ENCODE measurements around the gene CNKSR2.
"Not testable (repeated sequence)": the region's sequence is repeated elsewhere in the genome, so short reads cannot be mapped to it uniquely, and the experiment has no call there.

CNKSR2 gene

GRCh38 chrX:21457718-21458117 is 83.5 kb downstream of the CNKSR2 start:
- DNase-seq: no peak

GRCh38 chrX:21469071-21469470 is 94.9 kb downstream of the CNKSR2 start:
- no peak for DNase-seq

GRCh38 chrX:21476909-21477308 is 102.7 kb downstream of the CNKSR2 start:
- no peak for DNase-seq

- peak; percentile 12 for DNase-seq
Observed at GRCh38 chrX:21479695-21480270, 105.6 kb downstream of the CNKSR2 start.

- peak; percentile 14 for DNase-seq
Observed at GRCh38 chrX:21481761-21482160, 107.5 kb downstream of the CNKSR2 start.

- DNase-seq: not testable (repeated sequence)
Observed at GRCh38 chrX:21484051-21484450, 109.8 kb downstream of the CNKSR2 start.

GRCh38 chrX:21487832-21488231 is 113.6 kb downstream of the CNKSR2 start:
- no peak for DNase-seq

- DNase-seq: no peak
Observed at GRCh38 chrX:21490341-21490740, 116.1 kb downstream of the CNKSR2 start.

- DNase-seq: no peak
Observed at GRCh38 chrX:21493226-21493830, 119.1 kb downstream of the CNKSR2 start.

- no peak for DNase-seq
Observed at GRCh38 chrX:21503593-21503992, 129.4 kb downstream of the CNKSR2 start.

GRCh38 chrX:21509912-21510311 is 135.7 kb downstream of the CNKSR2 start:
- no peak for DNase-seq

GRCh38 chrX:21524008-21524407 is 149.8 kb downstream of the CNKSR2 start:
- no peak for DNase-seq

GRCh38 chrX:21528076-21528475 is 153.9 kb downstream of the CNKSR2 start:
- no peak for DNase-seq

GRCh38 chrX:21529771-21530170 is 155.6 kb downstream of the CNKSR2 start:
- DNase-seq: no peak

GRCh38 chrX:21544642-21545041 is 170.4 kb downstream of the CNKSR2 start:
- not testable (repeated sequence) for DNase-seq

- DNase-seq: no peak
Observed at GRCh38 chrX:21559417-21559816, 185.2 kb downstream of the CNKSR2 start.

GRCh38 chrX:21565025-21565424 is 190.8 kb downstream of the CNKSR2 start:
- DNase-seq: no peak

GRCh38 chrX:21574793-21575192 is 200.6 kb downstream of the CNKSR2 start:
- no peak for DNase-seq

- DNase-seq: no peak
Observed at GRCh38 chrX:21581479-21581878, 207.3 kb downstream of the CNKSR2 start.

- DNase-seq: no peak
Observed at GRCh38 chrX:21586001-21586400, 211.8 kb downstream of the CNKSR2 start.

GRCh38 chrX:21590012-21590776 is 216.0 kb downstream of the CNKSR2 start:
- DNase-seq: no peak

GRCh38 chrX:21606002-21606401 is 231.8 kb downstream of the CNKSR2 start:
- DNase-seq: no peak

- DNase-seq: no peak
Observed at GRCh38 chrX:21610168-21610567, 235.9 kb downstream of the CNKSR2 start.

GRCh38 chrX:21612154-21612553 is 237.9 kb downstream of the CNKSR2 start:
- DNase-seq: no peak

Measured in left hindlimb (tissue), 1 donor.